ENCODE data around the gene GRIK4. TPM values are rescaled to one million over a fixed set of nuclear protein-coding genes. Genes with fewer than 3 reads are reported as not detected.

GRIK4 gene
- total and polyA plus RNA-seq, 8 donors: 0.76 to 10.1 (median 7.7) TPM

- TF ChIP-seq CTCF (IDR thresholded peaks at IDR 0.05): no peak
- no peak overlapping the region for H3K4me3 ChIP-seq
- ATAC-seq: no peak
These were observed 369.1 kb downstream of the GRIK4 start for GRCh38 chr11:120880498-120881175.

GRCh38 chr11:120881596-120881995 is 370.0 kb downstream of the GRIK4 start:
- no peak for ATAC-seq
- H3K36me3 ChIP-seq: no peaks in the 10 kb centered on the region
- intact Hi-C loops (cut with DNase I): no loop called here
- H3K4me1 ChIP-seq: no peaks in the 10 kb centered on the region
- H3K27ac ChIP-seq: no peak overlapping the region
- no peaks in the 10 kb centered on the region for H3K9me3 ChIP-seq
- H3K4me3 ChIP-seq: no peak overlapping the region
- DNase-seq: no peak
- peaks cover 0 to 11% of the 10 kb centered on the region in 2 donors for H3K27me3 ChIP-seq
- no peak for TF ChIP-seq CTCF (IDR thresholded peaks at IDR 0.05)

More at GRCh38 chr11:120880498-120881175, 369.1 kb downstream of the GRIK4 start:
- Histone ChIP-seq H3K27ac (no peak overlapping the region), H3K27me3 (peaks cover 0 to 11% of the 10 kb centered on the region in 2 donors), H3K4me1 (no peaks in the 10 kb centered on the region), H3K36me3 (no peaks in the 10 kb centered on the region), H3K9me3 (no peaks in the 10 kb centered on the region)
- intact Hi-C loops (cut with DNase I): no loop called here
- no peak for DNase-seq

- Histone ChIP-seq H3K27ac (no peak overlapping the region), H3K4me3 (no peak overlapping the region), H3K27me3 (peaks cover 0 to 11% of the 10 kb centered on the region in 2 donors), H3K4me1 (no peaks in the 10 kb centered on the region), H3K36me3 (no peaks in the 10 kb centered on the region), H3K9me3 (no peaks in the 10 kb centered on the region)
- intact Hi-C loops (cut with DNase I): no loop called here
- DNase-seq (no peak), ATAC-seq (no peak)
- TF ChIP-seq CTCF (IDR thresholded peaks at IDR 0.05): no peak
These were observed 370.6 kb downstream of the GRIK4 start for GRCh38 chr11:120882175-120882574.

GRCh38 chr11:120883404-120884080 is 372.0 kb downstream of the GRIK4 start:
- H3K4me1 ChIP-seq: no peaks in the 10 kb centered on the region
- peaks cover 0 to 11% of the 10 kb centered on the region in 2 donors for H3K27me3 ChIP-seq
- H3K36me3 ChIP-seq: no peaks in the 10 kb centered on the region
- H3K9me3 ChIP-seq: no peaks in the 10 kb centered on the region
- no peak for TF ChIP-seq CTCF (IDR thresholded peaks at IDR 0.05)
- DNase-seq (peak in 1 of 4 donors; percentile 14), ATAC-seq (peak; percentile 56)
- no peak overlapping the region for H3K27ac ChIP-seq
- H3K4me3 ChIP-seq: no peak overlapping the region
- intact Hi-C loops (cut with DNase I): no loop called here
